ENCODE measurements around the gene INPP5E. TPM values are rescaled to one million over a fixed set of nuclear protein-coding genes. Genes with fewer than 3 reads are reported as not detected.

The INPP5E gene
- total RNA-seq, 1 donor, result 12.5 TPM

DNA sequence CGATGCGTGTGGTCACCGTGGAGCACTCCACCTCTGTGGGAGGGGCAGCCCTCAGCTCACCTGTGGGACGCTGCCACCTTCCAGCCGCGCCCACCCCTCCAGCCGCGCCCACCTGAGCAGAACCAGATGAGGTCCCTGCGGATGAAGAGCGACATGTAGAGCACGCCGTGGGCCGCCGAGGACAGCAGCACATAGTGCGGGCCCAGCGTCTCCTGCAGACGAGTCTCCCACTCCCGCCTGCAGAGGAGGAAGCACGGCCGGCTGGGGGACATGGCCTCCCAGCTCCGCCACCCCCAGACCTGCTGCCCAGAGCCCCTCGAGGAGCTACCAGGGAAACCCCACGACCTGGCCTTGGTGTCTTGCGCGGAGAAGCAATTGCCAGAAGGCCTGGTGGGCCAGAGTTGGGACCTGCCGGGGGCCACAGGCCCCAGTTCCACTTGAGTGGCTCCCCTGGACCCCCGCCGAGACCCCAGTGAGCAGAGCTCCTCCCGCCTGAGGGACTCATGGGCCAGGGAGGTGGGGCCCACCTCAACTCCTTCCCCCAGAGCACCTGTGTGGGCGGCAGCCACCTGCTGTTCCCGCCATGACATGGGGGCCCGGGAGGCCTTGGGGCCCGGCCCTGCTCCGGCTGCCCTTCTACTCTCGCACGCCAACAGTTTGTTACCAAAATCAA is 6.5 kb downstream of the INPP5E start:
- no peak for DNase-seq (ENCODE audit: low read depth)
- no peak overlapping the region for H3K4me3 ChIP-seq (ENCODE audit: low read depth, low read length)
- TF ChIP-seq, protein P1, sequence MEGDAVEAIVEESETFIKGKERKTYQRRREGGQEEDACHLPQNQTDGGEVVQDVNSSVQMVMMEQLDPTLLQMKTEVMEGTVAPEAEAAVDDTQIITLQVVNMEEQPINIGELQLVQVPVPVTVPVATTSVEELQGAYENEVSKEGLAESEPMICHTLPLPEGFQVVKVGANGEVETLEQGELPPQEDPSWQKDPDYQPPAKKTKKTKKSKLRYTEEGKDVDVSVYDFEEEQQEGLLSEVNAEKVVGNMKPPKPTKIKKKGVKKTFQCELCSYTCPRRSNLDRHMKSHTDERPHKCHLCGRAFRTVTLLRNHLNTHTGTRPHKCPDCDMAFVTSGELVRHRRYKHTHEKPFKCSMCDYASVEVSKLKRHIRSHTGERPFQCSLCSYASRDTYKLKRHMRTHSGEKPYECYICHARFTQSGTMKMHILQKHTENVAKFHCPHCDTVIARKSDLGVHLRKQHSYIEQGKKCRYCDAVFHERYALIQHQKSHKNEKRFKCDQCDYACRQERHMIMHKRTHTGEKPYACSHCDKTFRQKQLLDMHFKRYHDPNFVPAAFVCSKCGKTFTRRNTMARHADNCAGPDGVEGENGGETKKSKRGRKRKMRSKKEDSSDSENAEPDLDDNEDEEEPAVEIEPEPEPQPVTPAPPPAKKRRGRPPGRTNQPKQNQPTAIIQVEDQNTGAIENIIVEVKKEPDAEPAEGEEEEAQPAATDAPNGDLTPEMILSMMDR (IDR thresholded peaks at IDR 0.05; ENCODE audit: insufficient read depth, low read length), result no peak

DNA sequence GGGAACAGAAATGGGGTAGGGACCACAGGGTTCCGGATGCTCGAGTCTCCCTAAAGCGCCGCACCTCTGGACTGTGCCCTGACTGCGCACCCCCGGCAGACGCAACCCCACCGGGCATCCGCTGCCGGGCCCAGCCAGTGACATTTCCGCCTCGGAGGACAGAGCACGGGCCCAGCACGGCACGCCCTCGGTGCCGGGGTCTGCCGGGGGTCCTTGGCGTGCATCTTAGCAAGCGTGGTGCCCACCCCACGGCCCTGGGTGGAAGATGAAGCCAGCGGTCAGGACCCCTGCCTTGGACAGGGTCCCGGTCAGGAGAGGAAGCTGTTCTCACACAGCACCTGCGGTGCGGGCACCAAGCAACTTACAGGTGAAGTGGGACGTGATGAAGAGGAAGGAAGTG is 7.1 kb downstream of the INPP5E start:
- TF ChIP-seq, protein P1 (IDR thresholded peaks at IDR 0.05; ENCODE audit: insufficient read depth, low read length), result no peak
- no peak for DNase-seq (ENCODE audit: low read depth)
- no peak overlapping the region for H3K4me3 ChIP-seq (ENCODE audit: low read depth, low read length)

DNA sequence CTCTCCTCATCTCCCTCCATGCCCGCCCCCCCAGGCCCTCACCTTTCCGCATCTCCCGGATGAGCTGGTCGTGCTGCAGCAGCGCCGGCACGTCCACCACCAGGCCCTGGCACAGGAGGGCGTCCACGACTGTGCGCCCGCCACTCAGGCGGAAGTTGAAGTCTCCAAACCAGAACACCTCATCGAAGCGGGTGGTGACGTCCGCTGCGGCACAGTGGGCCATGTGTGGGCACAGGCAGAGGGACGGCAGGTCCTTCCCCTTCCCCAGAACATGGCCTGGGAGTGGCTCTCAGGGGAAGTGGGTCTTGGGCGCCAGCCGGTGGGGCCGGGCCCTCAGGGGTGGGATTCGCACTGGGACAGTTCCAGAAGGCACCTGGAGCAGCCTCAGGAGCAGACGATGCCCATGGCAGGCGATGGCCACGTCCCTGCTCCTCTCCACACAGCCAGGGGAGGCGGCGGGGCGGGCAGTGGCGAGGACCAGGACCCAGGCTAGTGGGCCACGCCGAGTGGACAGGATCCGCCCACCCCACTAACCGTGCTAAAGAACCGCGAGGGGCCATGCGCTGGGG is 7.8 kb downstream of the INPP5E start:
- no peak for DNase-seq (ENCODE audit: low read depth)
- TF ChIP-seq, protein P1 (IDR thresholded peaks at IDR 0.05; ENCODE audit: insufficient read depth, low read length), result no peak
- H3K4me3 ChIP-seq (ENCODE audit: low read depth, low read length), result no peak overlapping the region

DNA sequence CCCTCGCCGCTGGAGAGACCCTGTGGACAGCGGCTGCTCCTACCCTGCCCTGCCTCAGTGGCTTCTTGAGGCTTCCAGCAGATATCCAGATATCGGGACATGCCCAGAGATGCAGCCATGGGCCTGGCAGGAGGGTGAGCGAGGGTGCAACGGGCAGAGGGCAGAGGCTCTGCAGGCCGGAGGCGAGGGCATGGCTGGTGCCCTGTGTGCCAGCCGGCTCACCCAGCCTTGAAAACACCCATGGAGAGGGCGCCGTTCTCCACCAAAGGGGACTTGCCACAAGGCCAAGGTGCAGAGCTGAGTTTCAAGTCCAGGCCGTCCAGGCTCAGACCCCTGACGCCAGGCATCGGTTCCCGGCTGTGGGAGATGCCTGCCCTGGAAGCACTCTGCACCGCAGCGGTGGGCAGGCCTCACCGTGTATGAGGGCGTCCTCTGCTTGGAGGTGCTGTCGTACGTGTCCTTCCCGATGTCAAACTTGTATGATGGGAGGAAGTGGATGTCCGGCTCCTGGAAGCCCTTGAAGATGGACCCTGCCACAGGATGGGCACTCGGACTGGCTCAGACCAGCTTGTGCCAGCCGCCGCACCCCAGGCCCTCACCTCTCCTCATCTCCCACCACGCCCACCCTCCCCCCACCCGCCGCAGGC is 8.9 kb downstream of the INPP5E start:
- DNase-seq (ENCODE audit: low read depth), result no peak
- TF ChIP-seq, protein P1 (IDR thresholded peaks at IDR 0.05; ENCODE audit: insufficient read depth, low read length), result no peak
- no peak overlapping the region for H3K4me3 ChIP-seq (ENCODE audit: low read depth, low read length)

DNA sequence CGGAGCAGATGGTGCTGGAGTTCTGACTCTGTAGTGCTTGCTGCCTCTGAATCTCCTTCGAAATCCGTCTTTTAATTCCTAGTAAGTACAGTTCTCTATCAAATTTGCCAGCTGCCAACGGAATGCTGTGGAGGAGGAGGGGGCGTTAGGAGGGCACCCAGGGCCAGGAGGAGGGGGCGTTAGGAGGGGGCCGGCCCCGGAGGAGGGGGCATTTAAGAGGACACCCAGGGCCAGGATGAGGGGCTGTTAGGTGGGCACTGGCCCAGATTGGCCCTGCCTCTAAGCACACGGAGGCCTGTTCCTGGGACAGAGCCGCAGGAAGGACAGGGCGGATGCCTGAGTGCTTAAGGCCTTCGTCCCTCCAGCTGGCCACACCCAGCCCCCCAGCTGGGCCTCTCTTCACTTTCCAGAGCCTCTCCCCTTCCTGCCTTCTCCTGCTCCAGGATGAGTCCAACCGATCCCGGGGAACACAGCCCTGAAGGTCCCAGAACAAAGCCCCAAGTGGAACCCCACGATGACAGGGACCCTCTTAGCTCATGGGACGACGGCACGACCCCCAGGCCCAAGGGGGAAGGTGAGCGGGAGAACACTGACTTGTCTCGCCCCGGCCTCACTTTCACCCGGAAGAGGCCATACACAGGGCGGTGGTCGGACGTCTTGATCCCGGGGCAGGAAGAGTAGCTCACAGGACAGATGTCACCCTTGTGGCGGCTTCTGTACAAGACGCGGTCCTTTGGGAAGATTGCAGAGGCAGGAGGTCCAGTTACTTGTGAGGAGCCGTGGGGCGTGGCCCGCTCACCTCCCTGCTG is 9.8 kb downstream of the INPP5E start:
- no peak overlapping the region for H3K4me3 ChIP-seq (ENCODE audit: low read depth, low read length)
- TF ChIP-seq, protein P1 (IDR thresholded peaks at IDR 0.05; ENCODE audit: insufficient read depth, low read length), result no peak
- DNase-seq (ENCODE audit: low read depth), result no peak

DNA sequence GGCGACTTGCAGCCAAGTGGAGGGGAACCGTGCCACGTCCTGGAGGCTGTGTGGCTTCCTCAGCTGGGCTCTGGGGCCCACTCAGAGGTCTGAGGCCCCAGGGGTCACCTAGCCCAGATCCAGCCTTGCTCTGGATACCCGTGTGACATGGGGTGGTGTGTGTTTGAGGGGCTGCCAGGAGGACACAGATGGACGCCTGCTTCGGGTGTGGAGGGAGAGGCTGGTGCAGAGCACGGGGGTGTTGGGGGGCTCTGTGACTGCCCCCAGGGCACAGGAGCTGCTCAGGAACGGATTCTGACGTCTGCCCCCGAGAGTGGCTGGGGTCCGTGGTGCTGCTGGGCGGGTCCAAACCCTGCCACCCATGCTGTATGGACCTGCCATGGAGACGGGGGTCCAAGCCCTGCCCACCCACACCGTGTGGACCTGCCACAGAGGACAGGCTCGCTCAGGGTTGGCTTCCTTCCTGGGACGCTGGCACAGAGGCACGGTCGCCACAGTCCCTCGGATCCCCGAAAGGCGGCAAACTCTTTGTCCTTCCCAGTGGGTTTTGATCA is 10.5 kb downstream of the INPP5E start:
- no peak overlapping the region for H3K4me3 ChIP-seq (ENCODE audit: low read depth, low read length)
- TF ChIP-seq, protein P1 (IDR thresholded peaks at IDR 0.05; ENCODE audit: insufficient read depth, low read length), result no peak
- no peak for DNase-seq (ENCODE audit: low read depth)
